AG10803 (cell line): ENCODE results near the gene ADCY5.

Experiments
- DNase-seq: peaks from one replicate; pipeline ENCODE4 v3.0.0; 2010; ENCODE audit warnings: low read depth
- H3K4me3 ChIP-seq: 2 replicates; pipeline ENCODE4 v1.5.1; 2011; ENCODE audit warnings: mild to moderate bottlenecking, low read length, control low read depth
- TF ChIP-seq, protein P1 (sequence below): conservative IDR thresholded peaks from 2 replicates; pipeline ENCODE4 v1.5.1; 2011; ENCODE audit warnings: mild to moderate bottlenecking, low read length, control low read depth, inconsistent platforms

Gene ADCY5

GRCh38 chr3:123375014-123375940, 73.6 kb downstream of the ADCY5 start:
- no peak for DNase-seq
- TF ChIP-seq, protein P1, sequence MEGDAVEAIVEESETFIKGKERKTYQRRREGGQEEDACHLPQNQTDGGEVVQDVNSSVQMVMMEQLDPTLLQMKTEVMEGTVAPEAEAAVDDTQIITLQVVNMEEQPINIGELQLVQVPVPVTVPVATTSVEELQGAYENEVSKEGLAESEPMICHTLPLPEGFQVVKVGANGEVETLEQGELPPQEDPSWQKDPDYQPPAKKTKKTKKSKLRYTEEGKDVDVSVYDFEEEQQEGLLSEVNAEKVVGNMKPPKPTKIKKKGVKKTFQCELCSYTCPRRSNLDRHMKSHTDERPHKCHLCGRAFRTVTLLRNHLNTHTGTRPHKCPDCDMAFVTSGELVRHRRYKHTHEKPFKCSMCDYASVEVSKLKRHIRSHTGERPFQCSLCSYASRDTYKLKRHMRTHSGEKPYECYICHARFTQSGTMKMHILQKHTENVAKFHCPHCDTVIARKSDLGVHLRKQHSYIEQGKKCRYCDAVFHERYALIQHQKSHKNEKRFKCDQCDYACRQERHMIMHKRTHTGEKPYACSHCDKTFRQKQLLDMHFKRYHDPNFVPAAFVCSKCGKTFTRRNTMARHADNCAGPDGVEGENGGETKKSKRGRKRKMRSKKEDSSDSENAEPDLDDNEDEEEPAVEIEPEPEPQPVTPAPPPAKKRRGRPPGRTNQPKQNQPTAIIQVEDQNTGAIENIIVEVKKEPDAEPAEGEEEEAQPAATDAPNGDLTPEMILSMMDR: no peak
- no peak overlapping the region for H3K4me3 ChIP-seq

GRCh38 chr3:123374016-123374415, 74.9 kb downstream of the ADCY5 start:
- no peak overlapping the region for H3K4me3 ChIP-seq
- TF ChIP-seq, protein P1: no peak
- no peak for DNase-seq

DNA sequence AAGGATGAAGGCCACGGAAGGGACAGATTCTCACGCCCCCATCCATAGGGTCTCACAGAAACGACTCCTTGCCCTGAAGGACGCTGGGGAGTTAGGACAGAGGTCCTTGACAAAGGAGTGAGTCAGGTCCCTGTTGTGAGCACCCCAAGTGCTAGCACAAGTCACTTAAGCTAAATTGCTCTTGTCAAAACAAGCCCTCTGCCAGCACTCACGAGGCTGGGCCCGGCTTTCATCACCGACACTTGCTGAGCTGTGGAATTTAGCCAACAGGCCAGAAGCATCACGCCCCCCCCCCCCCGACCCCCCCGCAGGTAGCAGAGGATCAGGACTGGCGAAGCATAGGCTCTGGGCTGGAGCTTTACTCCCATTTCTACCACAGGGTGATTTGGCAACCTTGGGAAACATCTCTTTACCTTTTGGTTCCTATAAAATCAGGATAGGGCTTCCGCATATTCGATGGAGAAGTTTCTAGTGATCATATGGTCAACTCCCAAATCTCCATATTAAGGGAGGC, 75.4 kb downstream of the ADCY5 start:
- TF ChIP-seq, protein P1: no peak
- no peak for DNase-seq
- H3K4me3 ChIP-seq: no peak overlapping the region

- H3K4me3 ChIP-seq: no peak overlapping the region
- no peak for DNase-seq
- TF ChIP-seq, protein P1: no peak
These were observed 76.0 kb downstream of the ADCY5 start for GRCh38 chr3:123372686-123373473.

DNA sequence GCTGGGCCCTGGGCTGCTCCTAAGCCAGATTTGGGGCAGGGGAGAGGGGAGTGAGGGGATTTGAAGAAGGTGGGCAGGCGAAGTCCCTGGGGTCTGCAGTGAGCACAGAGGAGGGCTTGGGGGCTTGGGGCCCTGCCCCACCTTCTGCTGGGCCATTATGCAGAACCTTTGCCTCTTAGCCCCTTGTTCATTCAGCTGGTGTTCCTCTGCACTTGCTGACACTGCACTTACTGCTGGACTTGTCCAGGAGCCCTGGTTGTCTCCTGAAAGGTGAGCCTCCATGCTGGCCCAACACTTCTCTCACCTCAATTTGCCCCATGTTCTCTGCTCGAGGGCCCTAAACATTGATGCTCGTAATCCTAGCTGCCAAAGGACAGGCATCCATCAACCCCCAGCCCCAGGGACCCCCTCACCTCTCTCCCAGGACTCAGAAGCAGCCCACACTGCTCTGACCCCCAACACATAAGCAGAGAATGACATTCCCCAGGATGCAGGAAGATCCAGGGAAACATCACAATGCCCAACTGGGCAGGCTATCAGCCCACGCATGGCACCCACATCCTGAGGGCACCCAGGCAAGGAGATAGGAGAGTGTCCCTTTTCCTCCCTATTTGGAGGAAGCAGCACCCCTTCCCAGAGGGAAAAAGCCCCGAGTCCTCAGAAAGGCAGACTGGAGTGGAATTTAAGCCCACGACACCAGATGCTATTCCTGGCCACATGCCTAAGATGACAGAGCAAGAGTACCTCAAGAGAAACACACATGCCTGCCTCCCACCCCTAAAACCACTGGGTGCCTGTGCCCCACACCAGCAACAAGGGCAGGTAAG, 76.8 kb downstream of the ADCY5 start:
- no peak overlapping the region for H3K4me3 ChIP-seq
- no peak for DNase-seq
- TF ChIP-seq, protein P1: no peak

DNA sequence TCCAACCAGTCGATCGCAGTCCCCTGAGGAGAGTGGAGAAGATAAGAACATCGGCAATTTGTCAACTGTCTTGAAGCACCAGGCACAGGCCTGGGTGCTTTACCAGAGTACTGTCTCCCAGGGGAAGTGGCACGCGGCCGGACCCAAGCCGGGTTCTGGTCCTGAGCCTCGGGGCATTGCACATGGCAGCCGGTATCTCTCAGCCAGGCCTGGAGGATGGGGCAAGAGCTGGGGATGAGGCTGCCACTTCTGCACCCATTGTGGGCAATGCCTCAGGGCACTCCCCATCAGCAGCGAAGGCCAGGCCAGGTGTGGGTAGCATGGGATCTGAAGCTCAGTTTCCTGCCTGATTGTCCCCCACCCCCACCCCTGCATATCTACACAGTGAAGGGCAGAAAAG, 77.5 kb downstream of the ADCY5 start:
- TF ChIP-seq, protein P1: no peak
- no peak overlapping the region for H3K4me3 ChIP-seq
- DNase-seq: no peak
